Gastrocnemius medialis (tissue), 4 donors: ENCODE data around the gene TECPR2. TPM values are rescaled to one million over a fixed set of nuclear protein-coding genes. Genes with fewer than 3 reads are reported as not detected.
"Not testable (repeated sequence)": the region's sequence is repeated elsewhere in the genome, so short reads cannot be mapped to it uniquely, and the experiment has no call there.

ENCODE experiments used
- ATAC-seq, 2 donors: fragments of 150-250 bp; one replicate each; pipeline ENCODE4 v1.9.1; 2016
- DNase-seq, 2 donors: peaks; one replicate each; pipeline ENCODE4 v3.0.0-alpha.2; 2019
- H3K27ac ChIP-seq, 4 donors: fragments of 200-600 bp; sonication (generic); 1 replicate in 1 of 4; 2 replicates in 3 of 4; pipeline ENCODE4 v1.5.1; 2016 to 2018; ENCODE audit warnings: mild to moderate bottlenecking in 2 of 4, moderate library complexity in 1 of 4
- H3K27me3 ChIP-seq, 3 donors: fragments of 200-600 bp; sonication (generic) in 2 of 3; 1 replicate in 1 of 3; 2 replicates in 2 of 3; pipeline versions ENCODE4 v1.5.1 to v1.6.0; 2016 to 2019; ENCODE audit warnings: mild to moderate bottlenecking in 1 of 3, moderate library complexity in 1 of 3
- H3K36me3 ChIP-seq, 2 donors: fragments of 200-600 bp; sonication (generic) in 1 of 2; one replicate each; pipeline ENCODE4 v1.5.1; 2017 to 2018
- H3K4me1 ChIP-seq, 2 donors: fragments of 200-600 bp; sonication (generic) in 1 of 2; one replicate each; pipeline ENCODE4 v1.5.1; 2016 to 2017; ENCODE audit warnings: mild to moderate bottlenecking in 2 of 2
- H3K4me3 ChIP-seq, 4 donors: fragments of 200-600 bp; sonication (generic) in 3 of 4; 1 replicate in 1 of 4; 2 replicates in 3 of 4; pipeline ENCODE4 v1.5.1; 2016 to 2019; ENCODE audit warnings: mild to moderate bottlenecking in 2 of 4
- H3K9me3 ChIP-seq, 3 donors: fragments of 200-600 bp; sonication (generic) in 2 of 3; 1 replicate in 1 of 3; 2 replicates in 2 of 3; pipeline ENCODE4 v1.5.1; 2016 to 2019
- POLR2A ChIP-seq, 2 donors: fragments of 450-650 bp; IDR thresholded peaks; one replicate each; pipeline ENCODE4 v1.6.1; 2017; ENCODE audit warnings: antibody characterized with exemption in 2 of 2, mild to moderate bottlenecking in 2 of 2, moderate library complexity in 2 of 2
- in situ Hi-C, 4 donors: fragments of 200-750 bp; cut with MboI; loops; one replicate each; pipeline versions ENCODE4 v1.15.0 to v1.8.0; 2017; ENCODE audit warnings: low sequenced_read_pairs in 4 of 4
- intact Hi-C: fragments of 100-400 bp; cut with DNase I; formaldehyde crosslinking; loops from one replicate; pipeline ENCODE4 v1.15.1; 2023; ENCODE audit warnings: low total_unique reads
- microRNA-seq, 2 donors: library from miRNA; unstranded; fragments of <30 nt; microRNA quantifications; one replicate each; pipeline ENCODE4, GENCODE V29; 2016; ENCODE audit warnings: borderline replicate concordance in 2 of 2
- total RNA-seq, 4 donors: library from RNA; depleted of rRNA; stranded (reverse); fragments of >200 nt; gene quantifications; one replicate each; pipeline versions ENCODE4 v1.1.0 to v1.2.3, GENCODE V29; 2016
- TF ChIP-seq, protein P1 (sequence below), 5 experiments: fragments of 450-650 bp in 3 of 5; fragments of 200-600 bp in 2 of 5; sonication (generic) in 2 of 5; IDR thresholded peaks in 4 of 5; conservative IDR thresholded peaks in 1 of 5; 1 replicate in 4 of 5; 2 replicates in 1 of 5; pipeline ENCODE4 v1.5.1; 2016 to 2019; ENCODE audit warnings: antibody characterized with exemption in 5 of 5, mild to moderate bottlenecking in 3 of 5, moderate library complexity in 3 of 5

Gene TECPR2
- total RNA-seq, 4 donors from 2014 or later: 10.0 to 45.0 (median 20.2) TPM

DNA sequence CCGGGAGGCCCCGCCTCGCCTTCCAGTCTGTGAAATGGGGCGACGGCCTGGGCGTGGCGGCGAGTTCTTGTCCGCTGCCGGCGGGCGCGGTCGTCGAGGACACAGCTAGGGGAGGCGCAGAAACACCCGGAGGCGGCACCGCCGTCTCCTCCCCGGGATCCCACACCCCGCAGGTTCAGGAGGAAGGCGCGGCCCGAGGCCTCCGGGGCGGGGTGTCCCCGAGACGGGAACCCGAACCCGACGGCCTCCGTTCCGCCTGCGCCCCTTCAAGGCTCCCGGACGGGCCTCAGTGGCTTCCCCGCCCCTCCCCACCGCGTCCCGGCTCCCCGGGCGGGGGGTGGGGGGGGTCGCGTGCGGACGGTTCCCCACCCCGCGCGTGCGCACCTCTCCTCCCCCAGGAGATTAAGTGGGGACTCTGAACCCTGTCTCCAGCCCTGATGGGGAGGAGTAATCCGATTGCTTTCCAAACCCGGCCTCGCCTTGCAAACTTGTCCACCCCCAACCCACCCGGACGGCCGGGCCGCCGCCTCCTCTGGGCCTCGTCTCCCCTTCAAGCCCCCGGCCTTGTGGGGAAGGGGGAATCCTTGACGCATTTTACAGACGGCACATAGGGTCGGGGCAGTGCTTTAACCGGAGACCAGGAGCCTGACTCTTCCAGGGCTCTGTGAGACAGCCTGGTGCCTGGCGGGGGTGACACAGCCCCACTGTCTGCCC is 182.2 kb downstream of the TECPR2 start:
- DNase-seq (no peak), ATAC-seq (no peak)
- peaks cover 24 to 30% (median 26%) of the 10 kb centered on the region in 3 donors for H3K27me3 ChIP-seq
- no peak overlapping the region for H3K27ac ChIP-seq
- no peaks in the 10 kb centered on the region for H3K9me3 ChIP-seq
- TF ChIP-seq, protein P1, sequence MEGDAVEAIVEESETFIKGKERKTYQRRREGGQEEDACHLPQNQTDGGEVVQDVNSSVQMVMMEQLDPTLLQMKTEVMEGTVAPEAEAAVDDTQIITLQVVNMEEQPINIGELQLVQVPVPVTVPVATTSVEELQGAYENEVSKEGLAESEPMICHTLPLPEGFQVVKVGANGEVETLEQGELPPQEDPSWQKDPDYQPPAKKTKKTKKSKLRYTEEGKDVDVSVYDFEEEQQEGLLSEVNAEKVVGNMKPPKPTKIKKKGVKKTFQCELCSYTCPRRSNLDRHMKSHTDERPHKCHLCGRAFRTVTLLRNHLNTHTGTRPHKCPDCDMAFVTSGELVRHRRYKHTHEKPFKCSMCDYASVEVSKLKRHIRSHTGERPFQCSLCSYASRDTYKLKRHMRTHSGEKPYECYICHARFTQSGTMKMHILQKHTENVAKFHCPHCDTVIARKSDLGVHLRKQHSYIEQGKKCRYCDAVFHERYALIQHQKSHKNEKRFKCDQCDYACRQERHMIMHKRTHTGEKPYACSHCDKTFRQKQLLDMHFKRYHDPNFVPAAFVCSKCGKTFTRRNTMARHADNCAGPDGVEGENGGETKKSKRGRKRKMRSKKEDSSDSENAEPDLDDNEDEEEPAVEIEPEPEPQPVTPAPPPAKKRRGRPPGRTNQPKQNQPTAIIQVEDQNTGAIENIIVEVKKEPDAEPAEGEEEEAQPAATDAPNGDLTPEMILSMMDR (IDR thresholded peaks at IDR 0.05 in 4 of 5, conservative IDR thresholded peaks at IDR 0.05 in 1 of 5): no peak
- TF ChIP-seq POLR2A (IDR thresholded peaks at IDR 0.05): no peak
- in situ Hi-C loops (no loop called here), intact Hi-C loops (no loop called here)
- H3K4me3 ChIP-seq: no peak overlapping the region
- H3K36me3 ChIP-seq: no peaks in the 10 kb centered on the region
- H3K4me1 ChIP-seq: peaks cover 0 to 3% of the 10 kb centered on the region in 2 donors

- in situ Hi-C loops: no loop called here
- Histone ChIP-seq H3K36me3 (no peaks in the 10 kb centered on the region), H3K9me3 (no peaks in the 10 kb centered on the region), H3K4me3 (no peak overlapping the region), H3K27ac (no peak overlapping the region), H3K4me1 (no peaks in the 10 kb centered on the region), H3K27me3 (peaks cover 24 to 30% (median 26%) of the 10 kb centered on the region in 3 donors)
- ATAC-seq (no peak), DNase-seq (no peak)
- TF ChIP-seq POLR2A (IDR thresholded peaks at IDR 0.05): no peak
- TF ChIP-seq, protein P1 (IDR thresholded peaks at IDR 0.05 in 4 of 5, conservative IDR thresholded peaks at IDR 0.05 in 1 of 5): no peak
- intact Hi-C loops: no loop called here
Measured at GRCh38 chr14:102545461-102546265, 182.9 kb downstream of the TECPR2 start.

DNA sequence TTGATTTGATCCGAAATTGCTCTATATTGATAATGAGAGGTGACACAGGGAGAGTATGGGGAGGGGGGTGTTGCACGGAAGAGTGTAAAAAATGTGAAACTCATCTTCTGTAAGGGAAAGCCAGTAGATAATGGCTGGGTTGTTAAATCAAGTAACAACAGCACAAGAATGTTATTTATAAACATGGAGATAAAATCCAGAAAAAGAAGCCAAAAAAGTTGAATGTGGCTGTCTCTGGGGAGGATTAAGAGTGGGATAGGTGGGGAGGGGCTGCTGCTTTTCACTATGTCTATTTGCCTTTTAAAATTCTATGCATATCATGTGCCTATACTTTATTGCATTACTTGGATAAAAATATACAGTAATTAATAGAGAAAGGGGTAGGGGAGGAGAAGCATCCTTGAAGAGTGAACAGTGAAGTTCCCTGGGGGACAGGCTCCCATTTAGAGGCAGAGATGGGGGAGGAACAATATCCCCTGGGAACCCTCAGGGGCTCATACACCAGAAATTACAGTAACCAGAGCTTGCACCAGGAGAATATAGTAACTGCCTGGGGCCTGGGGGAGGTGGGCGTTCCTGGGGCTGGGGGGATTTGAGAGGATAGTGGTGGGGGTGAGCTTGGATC is 186.0 kb downstream of the TECPR2 start:
- in situ Hi-C loops (no loop called here), intact Hi-C loops (no loop called here)
- peaks cover 24 to 27% (median 26%) of the 10 kb centered on the region in 3 donors for H3K27me3 ChIP-seq
- no peak for TF ChIP-seq POLR2A (IDR thresholded peaks at IDR 0.05)
- TF ChIP-seq, protein P1 (IDR thresholded peaks at IDR 0.05 in 4 of 5, conservative IDR thresholded peaks at IDR 0.05 in 1 of 5): no peak
- H3K27ac ChIP-seq: no peak overlapping the region
- H3K36me3 ChIP-seq: no peaks in the 10 kb centered on the region
- DNase-seq: no peak
- no peaks in the 10 kb centered on the region for H3K9me3 ChIP-seq
- ATAC-seq: no peak
- no peaks in the 10 kb centered on the region for H3K4me1 ChIP-seq
- H3K4me3 ChIP-seq: no peak overlapping the region

DNA sequence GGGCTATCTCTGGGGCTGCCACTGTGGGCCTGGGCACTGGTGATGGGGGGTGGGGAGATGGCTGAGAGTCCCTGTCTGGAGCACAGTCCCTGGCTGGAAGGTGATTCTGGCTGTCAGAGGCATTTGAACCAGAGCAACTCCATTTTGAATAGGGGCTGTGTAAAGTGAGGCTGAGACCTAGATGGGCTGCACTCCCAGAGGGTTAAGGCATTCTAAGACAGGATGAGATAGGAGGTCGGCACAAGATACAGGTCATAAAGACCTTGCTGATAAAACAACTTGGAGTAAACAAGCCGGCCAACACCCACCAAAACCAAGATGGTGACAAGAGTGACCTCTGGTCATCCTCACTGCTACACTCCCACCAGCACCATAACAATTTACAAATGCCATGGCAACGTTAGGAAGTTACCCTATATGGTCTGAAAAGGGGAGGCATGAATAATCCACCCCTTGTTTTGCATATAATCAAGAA is 188.2 kb downstream of the TECPR2 start:
- H3K27me3 ChIP-seq, DNase-seq, H3K4me1 ChIP-seq, H3K27ac ChIP-seq, intact Hi-C loops, H3K36me3 ChIP-seq, ATAC-seq, H3K9me3 ChIP-seq, in situ Hi-C loops, H3K4me3 ChIP-seq: not testable (repeated sequence)

Small RNA genes lying within 50 kb of the gene (microRNA-seq; reads per million reads assigned to microRNA genes)
- gene MIR4309: 0 reads per million in 2 donors

Other genes with a start within 250 kb of the TECPR2 start
- 10 to 100 TPM; 18.1 to 49.7 (median 21.0) TPM for gene WDR20, start 223.0 kb upstream of the TECPR2 start, total RNA-seq
- gene MOK, start 57.8 kb upstream of the TECPR2 start, total RNA-seq: 1 to 10 TPM; 1.3 to 2.8 (median 2.3) TPM
- gene ZNF839, start 43.2 kb upstream of the TECPR2 start, total RNA-seq: 10 to 100 TPM; 10.6 to 16.8 (median 14.0) TPM
- gene CINP, start 51 bp upstream of the TECPR2 start, total RNA-seq: 10 to 100 TPM; 19.2 to 25.1 (median 21.5) TPM
- 100 to 1,000 TPM; 155 to 450 (median 216) TPM for gene ANKRD9, start 146.8 kb downstream of the TECPR2 start, total RNA-seq
- 10 to 100 TPM; 10.0 to 14.2 (median 12.1) TPM for gene RCOR1, start 229.7 kb downstream of the TECPR2 start, total RNA-seq